HCT116 (cell line): ENCODE data around the gene TNS3.

Experiments used
- CEBPB ChIP-seq: IDR thresholded peaks from 2 replicates; pipeline ENCODE4 v1.6.1; 2012; ENCODE audit warnings: low read depth
- CTCF ChIP-seq, 3 experiments: fragments of 200-600 bp in 1 of 3; sonication (generic) in 1 of 3; IDR thresholded peaks in 2 of 3; conservative IDR thresholded peaks in 1 of 3; 2 replicates each; pipeline ENCODE4 v1.5.1; 2012 to 2017; ENCODE audit warnings: low read depth in 2 of 3, low read length in 2 of 3, antibody characterized with exemption in 1 of 3, borderline replicate concordance in 1 of 3, control low read depth in 1 of 3, mild to moderate bottlenecking in 1 of 3, mixed read lengths in 1 of 3, mixed run types in 1 of 3, moderate library complexity in 1 of 3; ENCODE audit not compliant: insufficient read depth in 1 of 3
- EZH2 ChIP-seq: fragments of 200-600 bp; sonication (generic); IDR thresholded peaks from 2 replicates; pipeline ENCODE4 v1.6.1; 2017; ENCODE audit warnings: antibody characterized with exemption, mixed run types
- RAD21 ChIP-seq: IDR thresholded peaks from 2 replicates; pipeline ENCODE4 v1.6.1; 2012; ENCODE audit warnings: low read depth, mild to moderate bottlenecking
- REST ChIP-seq: IDR thresholded peaks from 2 replicates; pipeline ENCODE4 v1.6.1; 2012; ENCODE audit warnings: low read depth
- TF ChIP-seq, protein P1 (sequence below): IDR thresholded peaks from 2 replicates; pipeline ENCODE4 v1.6.1; 2012

DNA sequence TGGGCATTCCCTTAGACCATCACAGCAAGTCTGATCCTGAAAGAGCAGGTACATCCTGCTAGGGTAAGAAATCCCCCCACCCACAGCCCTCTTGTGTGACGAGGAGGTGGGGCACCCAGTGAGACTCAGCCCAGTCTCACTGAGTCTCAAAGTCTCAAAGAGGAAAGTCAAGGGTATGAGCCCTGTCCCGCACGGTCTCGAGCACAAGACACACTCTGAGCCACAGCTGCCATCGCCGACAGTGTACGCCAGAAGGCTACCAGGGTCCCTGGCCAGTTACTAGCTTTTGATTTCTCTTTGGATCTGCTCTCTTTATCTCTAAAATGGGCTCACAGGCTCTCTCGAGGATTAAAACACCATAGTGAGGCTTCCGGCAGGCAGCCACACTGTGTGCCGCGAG, 190.2 kb downstream of the TNS3 start:
- TF ChIP-seq, protein P1, sequence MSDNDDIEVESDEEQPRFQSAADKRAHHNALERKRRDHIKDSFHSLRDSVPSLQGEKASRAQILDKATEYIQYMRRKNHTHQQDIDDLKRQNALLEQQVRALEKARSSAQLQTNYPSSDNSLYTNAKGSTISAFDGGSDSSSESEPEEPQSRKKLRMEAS, result no peak
- TF ChIP-seq REST (no peak), RAD21 (no peak), CTCF (IDR thresholded peaks at IDR 0.05 in 2 of 3, conservative IDR thresholded peaks at IDR 0.05 in 1 of 3; ENCODE audit: borderline replicate concordance in 1 of 3, insufficient read depth in 1 of 3, low read depth in 2 of 3, low read length in 2 of 3) (no peak), EZH2 (no peak), CEBPB (no peak)
